ENCODE data around the gene QSOX1.

QSOX1 gene

DNA sequence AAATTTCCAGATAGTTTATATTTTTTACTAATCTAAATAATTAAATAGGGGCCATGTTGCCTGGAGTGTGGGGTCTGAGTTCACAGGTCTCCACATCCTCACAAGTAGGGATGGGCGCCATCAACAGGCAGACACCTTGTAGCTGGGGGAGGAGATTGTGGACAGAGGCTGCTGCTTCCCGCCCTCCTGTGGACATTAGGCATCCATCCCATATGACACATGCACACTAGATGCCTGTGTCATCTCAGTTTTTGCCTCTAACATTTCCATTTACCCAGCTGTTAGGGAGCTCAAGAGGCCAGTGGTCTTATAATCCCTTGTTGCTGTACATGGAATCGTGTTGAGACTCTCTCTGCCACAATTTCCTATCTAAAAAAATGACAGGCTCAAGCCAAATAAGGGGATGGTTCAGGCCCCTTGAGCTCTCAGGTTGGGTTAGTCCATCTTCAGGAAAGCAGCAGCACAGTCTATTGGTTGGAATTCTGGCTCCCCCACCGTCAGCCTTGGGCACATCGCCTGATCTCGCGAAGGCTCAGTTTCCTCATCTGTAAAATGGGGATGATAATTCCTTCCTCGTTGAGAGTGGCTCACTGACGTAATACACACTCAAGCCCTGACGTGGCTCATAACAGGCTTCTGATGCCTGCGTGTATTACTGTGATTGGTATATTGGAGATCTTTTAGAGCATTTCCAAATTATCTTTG, 89.0 kb downstream of the QSOX1 start:
- Histone ChIP-seq H3K4me1 (ENCODE audit: insufficient read depth, low read length) (no peaks in the 10 kb centered on the region), H3K27me3 (ENCODE audit: control insufficient read depth in 1 of 2, insufficient read depth in 2 of 2, low read length in 2 of 2) (peaks cover 25 to 32% of the 10 kb centered on the region in 2 donors), H3K4me3 (ENCODE audit: low read depth in 1 of 2, low read length in 2 of 2) (no peak overlapping the region), H3K9ac (ENCODE audit: low read length) (no peak overlapping the region), H3K27ac (ENCODE audit: low read depth, low read length) (no peak overlapping the region), H3K9me3 (ENCODE audit: low read length) (no peaks in the 10 kb centered on the region), H3K36me3 (ENCODE audit: insufficient read depth, low read length) (no peaks in the 10 kb centered on the region)

DNA sequence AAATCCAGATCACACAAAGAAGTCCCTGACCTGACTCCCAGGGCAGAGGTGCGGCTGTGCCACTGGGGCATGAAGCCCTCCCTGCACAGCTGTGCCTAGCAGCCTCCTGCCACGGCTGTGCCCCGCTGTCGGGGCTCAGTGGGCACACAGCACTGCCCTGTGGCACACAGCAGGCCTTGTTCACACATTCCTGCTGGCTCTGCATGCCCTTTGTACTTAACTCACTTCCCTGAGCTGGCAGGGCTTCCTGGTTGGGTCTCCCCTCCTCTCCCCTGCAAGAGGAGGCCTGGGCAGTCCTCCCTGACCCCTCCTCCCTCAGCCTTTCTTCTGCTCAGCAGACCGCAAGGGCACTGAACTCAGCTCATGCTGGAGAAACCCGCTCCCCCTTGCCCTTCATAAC, 90.2 kb downstream of the QSOX1 start:
- Histone ChIP-seq H3K27ac (ENCODE audit: low read depth, low read length) (no peak overlapping the region), H3K27me3 (ENCODE audit: control insufficient read depth in 1 of 2, insufficient read depth in 2 of 2, low read length in 2 of 2) (peaks cover 14 to 20% of the 10 kb centered on the region in 2 donors), H3K36me3 (ENCODE audit: insufficient read depth, low read length) (no peaks in the 10 kb centered on the region), H3K9me3 (ENCODE audit: low read length) (no peaks in the 10 kb centered on the region), H3K4me1 (ENCODE audit: insufficient read depth, low read length) (no peaks in the 10 kb centered on the region), H3K4me3 (ENCODE audit: low read depth in 1 of 2, low read length in 2 of 2) (no peak overlapping the region), H3K9ac (ENCODE audit: low read length) (no peak overlapping the region)

DNA sequence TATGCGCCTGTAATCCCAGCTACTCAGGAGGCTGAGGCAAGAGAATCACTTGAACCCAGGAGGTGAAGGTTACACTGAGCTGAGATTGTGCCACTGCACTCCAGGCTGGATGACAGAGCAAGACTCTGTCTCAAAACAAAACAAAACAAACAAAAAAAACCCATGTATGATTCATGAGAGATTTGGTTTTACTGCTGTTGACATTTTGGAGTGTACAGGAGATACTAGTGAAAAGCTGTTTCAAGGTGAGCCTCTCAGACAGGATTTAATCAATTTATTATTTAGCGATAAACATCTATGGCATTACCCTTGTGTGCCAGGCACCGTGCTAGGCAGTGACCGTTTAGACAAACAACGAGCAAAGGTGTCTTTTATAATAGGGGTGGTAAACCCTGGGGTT, 91.9 kb downstream of the QSOX1 start:
- H3K27ac ChIP-seq (ENCODE audit: low read depth, low read length), result no peak overlapping the region
- no peaks in the 10 kb centered on the region for H3K36me3 ChIP-seq (ENCODE audit: insufficient read depth, low read length)
- H3K27me3 ChIP-seq (ENCODE audit: control insufficient read depth in 1 of 2, insufficient read depth in 2 of 2, low read length in 2 of 2), result peaks cover 0 to 12% of the 10 kb centered on the region in 2 donors
- no peak overlapping the region for H3K4me3 ChIP-seq (ENCODE audit: low read depth in 1 of 2, low read length in 2 of 2)
- no peaks in the 10 kb centered on the region for H3K9me3 ChIP-seq (ENCODE audit: low read length)
- no peak overlapping the region for H3K9ac ChIP-seq (ENCODE audit: low read length)
- no peaks in the 10 kb centered on the region for H3K4me1 ChIP-seq (ENCODE audit: insufficient read depth, low read length)

DNA sequence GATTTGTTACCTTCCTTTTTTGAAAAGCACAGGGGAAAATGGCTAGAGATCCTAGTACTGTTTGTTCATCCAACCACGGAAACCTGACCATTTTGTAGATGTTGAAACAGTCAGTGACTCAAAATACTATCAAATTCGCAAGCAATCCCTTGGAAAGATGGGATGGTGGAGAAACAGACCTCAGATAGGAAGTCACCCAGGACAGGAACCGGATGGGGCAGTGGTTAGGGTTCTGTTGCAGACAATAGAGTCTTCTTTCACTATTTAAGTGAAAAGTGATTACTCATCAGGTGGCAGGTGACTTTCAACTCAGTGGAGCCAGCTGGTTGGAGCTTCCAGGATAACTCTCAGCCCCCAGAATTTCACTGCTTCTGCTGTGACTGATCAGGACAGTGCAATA, 92.4 kb downstream of the QSOX1 start:
- Histone ChIP-seq H3K4me3 (ENCODE audit: low read depth in 1 of 2, low read length in 2 of 2) (no peak overlapping the region), H3K27ac (ENCODE audit: low read depth, low read length) (no peak overlapping the region), H3K27me3 (ENCODE audit: control insufficient read depth in 1 of 2, insufficient read depth in 2 of 2, low read length in 2 of 2) (peaks cover 0 to 12% of the 10 kb centered on the region in 2 donors), H3K4me1 (ENCODE audit: insufficient read depth, low read length) (no peaks in the 10 kb centered on the region), H3K9me3 (ENCODE audit: low read length) (no peaks in the 10 kb centered on the region), H3K36me3 (ENCODE audit: insufficient read depth, low read length) (no peaks in the 10 kb centered on the region), H3K9ac (ENCODE audit: low read length) (no peak overlapping the region)

DNA sequence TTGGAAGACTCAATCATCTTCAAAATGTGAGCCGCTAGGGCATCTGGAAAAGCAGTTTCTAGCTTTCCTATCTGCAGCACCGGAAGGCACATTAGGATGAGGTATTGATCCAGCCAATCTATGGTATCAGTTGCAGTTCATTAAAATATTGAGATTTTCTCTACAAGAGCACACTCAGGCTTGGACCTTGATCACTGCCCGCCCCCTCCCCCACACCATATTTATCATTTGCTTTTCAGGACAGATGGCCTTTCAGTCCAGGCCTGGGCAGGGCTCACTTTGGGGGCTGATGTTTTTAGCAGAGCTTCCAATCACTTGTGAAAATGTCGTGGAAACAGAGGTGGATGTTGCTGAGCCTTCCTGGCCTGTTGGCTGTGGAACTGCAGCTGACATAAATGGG, 92.9 kb downstream of the QSOX1 start:
- no peak overlapping the region for H3K4me3 ChIP-seq (ENCODE audit: low read depth in 1 of 2, low read length in 2 of 2)
- no peaks in the 10 kb centered on the region for H3K36me3 ChIP-seq (ENCODE audit: insufficient read depth, low read length)
- no peak overlapping the region for H3K27ac ChIP-seq (ENCODE audit: low read depth, low read length)
- no peaks in the 10 kb centered on the region for H3K4me1 ChIP-seq (ENCODE audit: insufficient read depth, low read length)
- peaks cover 0 to 12% of the 10 kb centered on the region in 2 donors for H3K27me3 ChIP-seq (ENCODE audit: control insufficient read depth in 1 of 2, insufficient read depth in 2 of 2, low read length in 2 of 2)
- H3K9me3 ChIP-seq (ENCODE audit: low read length), result no peaks in the 10 kb centered on the region
- no peak overlapping the region for H3K9ac ChIP-seq (ENCODE audit: low read length)

DNA sequence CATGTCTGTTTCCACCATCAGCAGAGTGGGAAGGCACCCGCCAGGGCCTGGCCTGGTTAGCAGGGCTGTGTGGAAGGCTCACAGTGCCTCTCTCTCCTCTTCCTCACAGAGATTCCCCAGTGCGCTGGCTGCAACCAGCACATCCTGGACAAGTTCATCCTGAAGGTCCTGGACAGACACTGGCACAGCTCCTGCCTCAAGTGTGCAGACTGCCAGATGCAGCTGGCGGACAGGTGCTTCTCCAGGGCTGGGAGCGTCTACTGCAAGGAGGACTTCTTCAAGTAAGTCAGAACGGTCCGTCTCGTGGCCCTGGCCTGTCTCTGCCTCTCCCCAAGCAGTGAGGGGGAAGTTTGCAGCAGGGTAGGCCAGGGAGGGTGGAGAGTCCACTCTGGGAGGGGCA, 93.5 kb downstream of the QSOX1 start:
- Histone ChIP-seq H3K4me1 (ENCODE audit: insufficient read depth, low read length) (no peaks in the 10 kb centered on the region), H3K27me3 (ENCODE audit: control insufficient read depth in 1 of 2, insufficient read depth in 2 of 2, low read length in 2 of 2) (peaks cover 2 to 17% of the 10 kb centered on the region in 2 donors), H3K4me3 (ENCODE audit: low read depth in 1 of 2, low read length in 2 of 2) (no peak overlapping the region), H3K27ac (ENCODE audit: low read depth, low read length) (no peak overlapping the region), H3K9me3 (ENCODE audit: low read length) (no peaks in the 10 kb centered on the region), H3K9ac (ENCODE audit: low read length) (no peak overlapping the region), H3K36me3 (ENCODE audit: insufficient read depth, low read length) (no peaks in the 10 kb centered on the region)

DNA sequence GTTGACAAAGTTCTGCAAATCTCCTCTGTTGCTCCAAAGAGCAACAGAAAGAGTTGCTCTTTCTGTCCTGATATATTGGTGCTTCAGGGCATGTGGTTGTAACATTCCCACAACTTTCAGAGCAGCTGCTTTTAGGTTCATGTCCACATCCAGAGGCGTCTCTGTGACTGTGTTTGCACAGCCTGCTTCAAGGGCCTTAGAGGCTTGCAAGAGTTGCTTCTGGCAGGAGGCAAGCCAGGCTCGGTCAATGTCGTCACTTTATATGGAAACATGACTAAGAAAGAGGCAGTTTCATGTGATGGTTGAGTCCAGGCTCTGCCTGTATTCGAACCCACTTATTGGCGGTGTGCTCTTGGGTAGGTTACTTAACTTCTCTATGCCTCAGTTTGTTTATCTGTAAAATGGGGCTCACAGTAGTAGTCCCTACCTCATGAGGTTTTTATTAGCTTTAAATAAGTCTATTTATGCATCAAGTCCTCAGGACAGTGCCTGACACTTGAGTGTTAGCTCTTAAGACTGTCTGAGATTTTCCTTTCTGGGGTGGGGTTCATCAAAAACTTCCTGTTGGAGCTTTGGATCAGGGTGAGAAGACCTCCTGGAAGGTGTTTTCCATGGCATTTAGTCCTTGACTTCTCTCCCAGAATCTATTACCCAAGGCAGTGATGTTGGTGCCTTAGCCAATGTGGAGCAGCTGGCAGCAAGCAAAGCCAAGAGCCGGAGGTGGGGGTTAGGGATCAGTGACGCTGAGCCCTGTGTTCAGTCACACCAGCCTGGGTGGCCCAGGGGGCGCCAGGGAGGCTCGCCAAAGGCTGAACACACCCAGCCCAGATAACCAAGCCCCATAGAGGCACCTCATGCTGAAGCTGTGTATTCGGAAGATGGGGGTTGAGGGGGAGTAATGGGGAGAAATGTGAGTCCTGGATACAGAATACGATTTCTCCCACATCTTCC, 94.3 kb downstream of the QSOX1 start:
- Histone ChIP-seq H3K9me3 (ENCODE audit: low read length) (no peaks in the 10 kb centered on the region), H3K4me3 (ENCODE audit: low read depth in 1 of 2, low read length in 2 of 2) (no peak overlapping the region), H3K36me3 (ENCODE audit: insufficient read depth, low read length) (no peaks in the 10 kb centered on the region), H3K27ac (ENCODE audit: low read depth, low read length) (no peak overlapping the region), H3K9ac (ENCODE audit: low read length) (no peak overlapping the region), H3K4me1 (ENCODE audit: insufficient read depth, low read length) (no peaks in the 10 kb centered on the region), H3K27me3 (ENCODE audit: control insufficient read depth in 1 of 2, insufficient read depth in 2 of 2, low read length in 2 of 2) (peaks cover 3 to 21% of the 10 kb centered on the region in 2 donors)

DNA sequence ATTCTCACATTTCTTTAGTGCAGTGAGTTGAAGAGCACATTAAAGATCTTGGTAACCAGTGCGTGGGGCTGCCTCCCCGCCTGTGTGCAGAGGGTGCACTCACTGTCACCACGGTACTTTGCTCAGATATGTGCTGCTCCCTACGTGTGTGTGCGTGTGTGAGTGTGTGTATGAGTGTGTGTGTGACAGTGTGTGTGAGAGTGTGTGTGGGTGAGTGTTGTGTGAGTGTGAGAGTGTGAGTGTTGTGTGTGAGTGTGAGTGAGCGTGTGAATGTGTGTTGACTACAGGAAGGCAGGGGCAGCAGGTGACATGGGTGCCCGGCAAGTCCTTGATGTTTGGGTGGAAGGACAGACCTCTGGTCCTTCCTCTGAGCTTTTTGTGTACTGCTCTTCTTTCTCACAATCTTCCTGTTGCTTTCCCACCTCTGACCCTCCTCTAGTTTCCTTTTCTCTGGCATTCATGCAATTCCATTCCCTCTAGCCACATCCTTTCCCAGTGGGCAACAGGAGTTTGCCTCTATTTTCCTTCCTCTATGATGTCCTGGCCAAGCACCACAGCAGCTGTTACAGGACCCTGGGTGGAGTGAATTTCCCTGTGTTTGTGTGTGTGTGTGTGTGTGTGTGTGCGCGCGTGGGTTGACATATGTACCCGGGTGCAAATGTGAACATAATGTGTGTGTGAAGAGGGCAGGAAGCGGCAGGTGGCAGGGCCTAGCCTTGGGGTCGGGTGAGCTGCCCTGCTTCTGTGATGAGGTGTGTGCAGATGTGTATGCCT, 95.2 kb downstream of the QSOX1 start:
- H3K9ac ChIP-seq (ENCODE audit: low read length), result no peak overlapping the region
- H3K27me3 ChIP-seq (ENCODE audit: control insufficient read depth in 1 of 2, insufficient read depth in 2 of 2, low read length in 2 of 2), result peaks cover 3 to 29% of the 10 kb centered on the region in 2 donors
- no peaks in the 10 kb centered on the region for H3K4me1 ChIP-seq (ENCODE audit: insufficient read depth, low read length)

DNA sequence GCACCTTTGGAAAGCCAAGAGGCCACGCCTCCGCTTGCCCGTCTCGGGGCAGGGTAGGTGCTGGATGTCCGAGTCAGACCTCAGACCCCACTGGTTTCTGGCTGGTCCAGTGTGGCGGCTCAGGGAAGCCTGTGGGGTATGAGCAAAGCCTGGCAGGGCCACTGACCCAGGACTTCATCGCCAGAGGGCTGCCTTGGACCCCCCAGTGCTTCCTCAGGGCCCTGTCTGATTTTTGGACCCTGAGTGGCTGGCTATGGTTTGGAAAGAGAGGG, 95.8 kb downstream of the QSOX1 start:
- Histone ChIP-seq H3K27me3 (ENCODE audit: control insufficient read depth in 1 of 2, insufficient read depth in 2 of 2, low read length in 2 of 2) (peaks cover 3 to 32% of the 10 kb centered on the region in 2 donors), H3K9me3 (ENCODE audit: low read length) (no peaks in the 10 kb centered on the region), H3K27ac (ENCODE audit: low read depth, low read length) (no peak overlapping the region), H3K9ac (ENCODE audit: low read length) (no peak overlapping the region), H3K4me3 (ENCODE audit: low read depth in 1 of 2, low read length in 2 of 2) (no peak overlapping the region), H3K4me1 (ENCODE audit: insufficient read depth, low read length) (no peaks in the 10 kb centered on the region), H3K36me3 (ENCODE audit: insufficient read depth, low read length) (no peaks in the 10 kb centered on the region)

More for the DNA sequence above, 95.2 kb downstream of the QSOX1 start:
- Histone ChIP-seq H3K4me3 (ENCODE audit: low read depth in 1 of 2, low read length in 2 of 2) (no peak overlapping the region), H3K27ac (ENCODE audit: low read depth, low read length) (no peak overlapping the region), H3K9me3 (ENCODE audit: low read length) (no peaks in the 10 kb centered on the region), H3K36me3 (ENCODE audit: insufficient read depth, low read length) (no peaks in the 10 kb centered on the region)

DNA sequence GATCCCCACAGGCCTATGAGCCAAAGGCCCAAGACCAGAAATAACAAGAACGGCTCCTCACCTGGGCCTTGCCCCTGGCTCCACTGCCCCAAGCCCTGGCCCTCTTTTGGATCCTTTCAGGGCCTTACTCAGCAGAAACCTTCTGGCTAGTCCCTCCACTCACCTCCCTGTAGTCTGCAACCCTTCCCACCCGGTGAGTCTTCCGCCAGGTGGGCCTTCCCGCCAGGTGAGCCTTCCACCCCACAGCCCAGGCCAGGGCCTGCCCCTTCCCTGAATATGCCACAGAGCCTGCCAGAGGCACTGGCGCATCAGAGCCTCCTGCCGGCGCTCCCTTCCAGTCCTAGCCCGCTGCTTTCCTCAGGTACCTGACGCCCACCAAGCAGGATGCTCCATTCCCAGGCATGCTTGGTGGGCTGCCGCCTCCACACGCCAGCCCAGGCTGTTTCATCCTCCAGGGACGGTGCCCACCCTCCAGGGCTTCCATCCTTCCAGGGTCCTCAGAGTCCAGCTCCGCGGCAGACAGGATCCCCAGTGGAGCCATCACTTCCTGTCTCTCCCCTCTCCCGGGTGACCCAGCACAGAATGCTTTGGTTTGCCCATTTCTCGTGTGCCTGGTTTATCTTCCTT, 96.3 kb downstream of the QSOX1 start:
- H3K9ac ChIP-seq (ENCODE audit: low read length), result no peak overlapping the region
- H3K9me3 ChIP-seq (ENCODE audit: low read length), result no peaks in the 10 kb centered on the region
- H3K27me3 ChIP-seq (ENCODE audit: control insufficient read depth in 1 of 2, insufficient read depth in 2 of 2, low read length in 2 of 2), result peaks cover 3 to 38% of the 10 kb centered on the region in 2 donors

More for the DNA sequence above, 96.3 kb downstream of the QSOX1 start:
- Histone ChIP-seq H3K4me1 (ENCODE audit: insufficient read depth, low read length) (no peaks in the 10 kb centered on the region), H3K4me3 (ENCODE audit: low read depth in 1 of 2, low read length in 2 of 2) (no peak overlapping the region), H3K27ac (ENCODE audit: low read depth, low read length) (no peak overlapping the region), H3K36me3 (ENCODE audit: insufficient read depth, low read length) (no peaks in the 10 kb centered on the region)
